GM21825 (cell line): ENCODE results near the gene CAT.

Experiments
- ATAC-seq: cut with Tn5 transposase; IDR thresholded peaks from one replicate; pipeline ENCODE4 v1.9.1; 2021; ENCODE audit warnings: mild to moderate bottlenecking, moderate library complexity; ENCODE audit not compliant: unreplicated experiment

Gene CAT

DNA sequence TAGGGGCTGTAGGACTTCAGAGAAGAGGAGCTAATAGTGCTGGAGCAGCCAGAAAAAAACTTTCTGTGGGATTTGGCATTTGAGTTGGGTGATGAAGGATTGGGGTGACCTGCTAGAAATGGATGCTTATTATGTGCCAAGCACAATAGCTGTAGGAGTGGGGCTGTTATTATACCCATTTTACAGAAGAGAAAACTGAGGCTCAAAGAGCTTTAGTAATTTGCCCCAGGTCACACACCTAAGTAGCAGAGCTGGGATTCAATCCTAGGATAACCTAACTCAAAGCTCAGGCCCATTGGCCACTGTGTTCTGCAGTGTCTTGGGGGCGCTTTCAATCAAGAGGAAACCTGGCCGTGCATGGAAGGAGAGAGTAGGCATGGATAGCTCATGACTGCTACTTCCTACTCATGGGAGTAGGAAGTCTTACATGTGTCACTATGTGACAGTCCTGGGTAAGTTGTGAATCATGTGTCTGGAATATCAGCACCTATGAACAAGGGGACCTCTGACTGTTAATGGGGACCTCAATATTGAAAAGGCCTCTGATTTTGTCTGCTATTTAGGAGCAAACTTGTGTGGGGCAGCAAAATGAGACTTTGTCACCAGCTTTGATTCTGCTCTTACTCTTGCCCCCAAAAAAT, 81.0 kb downstream of the CAT start:
- ATAC-seq: no peak

DNA sequence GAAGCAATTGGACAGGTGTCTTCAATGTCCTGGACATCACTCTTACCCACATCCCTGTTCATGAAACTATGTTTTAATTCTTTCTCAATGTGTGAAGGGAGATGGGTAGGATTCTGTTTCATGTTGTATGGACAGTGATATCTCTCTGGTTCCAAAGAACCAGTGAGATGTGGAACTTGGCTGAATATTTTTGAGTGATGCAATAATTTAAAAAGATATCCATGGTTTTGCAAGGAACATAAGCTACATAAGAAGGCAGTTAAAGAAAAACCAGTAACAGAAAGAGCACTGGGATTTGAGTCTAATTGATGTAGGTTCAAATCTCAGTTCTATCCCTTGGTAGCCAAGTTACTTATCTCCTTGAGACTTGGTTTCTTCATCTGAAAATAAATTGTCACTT, 82.5 kb downstream of the CAT start:
- no peak for ATAC-seq
